Endothelial cell of umbilical vein (primary cell): ENCODE data around the gene FBXL17. TPM values are rescaled to one million over a fixed set of nuclear protein-coding genes. Genes with fewer than 3 reads are reported as not detected.

Experiments used
- BruUV-seq: library from RNA; stranded (reverse); fragments of 400-500 nt; replicated peaks from 2 replicates; lab custom pipeline; 2021; lab: Mats Ljungman, UMichigan
- CTCF ChIA-PET: fragments of 300-600, 350-600 bp; sonication (Branson Sonifier 250); formaldehyde crosslinking; loops from one replicate; lab custom pipeline; 2021; ENCODE audit warnings: antibody characterized with exemption, inconsistent platforms; lab: Charles Lee
- POLR2A ChIA-PET: fragments of 300-600, 350-600 bp; sonication (Branson Sonifier 250); formaldehyde crosslinking; loops from one replicate; lab custom pipeline; 2021; ENCODE audit warnings: antibody characterized with exemption, inconsistent platforms; lab: Charles Lee
- DNase-seq: peaks from one replicate; pipeline ENCODE4 v3.0.0-alpha.2; 2011; ENCODE audit warnings: low read depth, low spot score
- FAIRE-seq: peaks from 2 replicates; lab custom pipeline; 2011; peaks lifted over from hg19 to GRCh38; lab: Jason Lieb, UNC
- H2AFZ ChIP-seq: 2 replicates; pipeline ENCODE4 v1.6.0; 2012; ENCODE audit warnings: low read depth, low read length, control low read depth, inconsistent platforms
- H3K27ac ChIP-seq: 2 replicates; pipeline ENCODE4 v1.5.1; 2011; ENCODE audit warnings: low read depth, mild to moderate bottlenecking, control low read depth, low read length, moderate library complexity; ENCODE audit not compliant: insufficient read depth
- H3K27me3 ChIP-seq, 2 experiments: 2 replicates each; pipeline versions ENCODE4 v1.6.0 to v1.6.1; 2011; ENCODE audit warnings: low read length in 2 of 2, mixed read lengths in 1 of 2; ENCODE audit not compliant: control insufficient read depth in 2 of 2, insufficient read depth in 2 of 2
- H3K36me3 ChIP-seq, 2 experiments: 2 replicates in 1 of 2; 3 replicates in 1 of 2; pipeline ENCODE4 v1.5.1; 2011; ENCODE audit warnings: low read length in 2 of 2, mild to moderate bottlenecking in 1 of 2, moderate library complexity in 1 of 2; ENCODE audit not compliant: control insufficient read depth in 2 of 2, insufficient read depth in 2 of 2; ENCODE audit errors: extremely low read depth in 1 of 2
- H3K4me1 ChIP-seq: 3 replicates; pipeline ENCODE4 v1.5.1; 2011; ENCODE audit warnings: mild to moderate bottlenecking, low read length; ENCODE audit not compliant: control insufficient read depth, insufficient read depth; ENCODE audit errors: extremely low read depth
- H3K4me2 ChIP-seq: 2 replicates; pipeline ENCODE4 v1.6.1; 2011; ENCODE audit warnings: low read length, control low read depth, mixed read lengths; ENCODE audit not compliant: insufficient read depth
- H3K4me3 ChIP-seq, 3 experiments: fragments of 200-600 bp in 1 of 3; sonication (generic), shearing (Covaris generic) in 1 of 3; replicated peaks in 1 of 3; 2 replicates each; pipeline ENCODE4 v1.5.1; 2011 to 2016; ENCODE audit warnings: control low read depth in 3 of 3, low read length in 3 of 3, mild to moderate bottlenecking in 2 of 3, inconsistent platforms in 1 of 3, low read depth in 1 of 3, moderate library complexity in 1 of 3; ENCODE audit not compliant: insufficient read depth in 1 of 3
- H3K79me2 ChIP-seq: 2 replicates; pipeline ENCODE4 v1.6.0; 2012; ENCODE audit warnings: low read length, inconsistent platforms; ENCODE audit not compliant: control insufficient read depth, insufficient read depth
- H3K9ac ChIP-seq: replicated peaks from 2 replicates; pipeline ENCODE3; 2011; ENCODE audit warnings: low read length, control low read depth; ENCODE audit not compliant: insufficient read depth; ENCODE audit errors: extremely low read depth
- H3K9me1 ChIP-seq: replicated peaks from 3 replicates; pipeline ENCODE4 v1.6.0; 2011; ENCODE audit warnings: mild to moderate bottlenecking, low read length; ENCODE audit not compliant: control insufficient read depth, insufficient read depth; ENCODE audit errors: extremely low read depth
- H3K9me3 ChIP-seq: replicated peaks from 2 replicates; pipeline ENCODE4 v1.5.1; 2012; ENCODE audit warnings: low read length, inconsistent platforms; ENCODE audit not compliant: control insufficient read depth, insufficient read depth
- H4K20me1 ChIP-seq: replicated peaks from 2 replicates; pipeline ENCODE3; 2011; ENCODE audit warnings: mild to moderate bottlenecking, low read length; ENCODE audit not compliant: control insufficient read depth, insufficient read depth; ENCODE audit errors: extremely low read depth
- FOS ChIP-seq: IDR thresholded peaks from 2 replicates; pipeline ENCODE4 v1.6.1; 2011; ENCODE audit warnings: mild to moderate bottlenecking, low read length, moderate library complexity, borderline replicate concordance; ENCODE audit not compliant: insufficient read depth
- GATA2 ChIP-seq: IDR thresholded peaks from 2 replicates; pipeline ENCODE4 v1.7.0; 2011; ENCODE audit warnings: low read depth, mild to moderate bottlenecking, moderate library complexity, mixed read lengths, low read length; ENCODE audit not compliant: insufficient read length, insufficient read depth
- JUN ChIP-seq: IDR thresholded peaks from 2 replicates; pipeline ENCODE4 v1.6.1; 2011; ENCODE audit warnings: borderline replicate concordance, low read depth; ENCODE audit not compliant: insufficient read length, insufficient read depth
- MAX ChIP-seq: IDR thresholded peaks from 2 replicates; pipeline ENCODE4 v1.6.1; 2011; ENCODE audit not compliant: insufficient read depth, insufficient read length
- POLR2A ChIP-seq: IDR thresholded peaks from 2 replicates; pipeline ENCODE4 v1.6.1; 2012; ENCODE audit warnings: low read depth, mild to moderate bottlenecking, control low read depth, low read length
- dilution Hi-C: fragments of 300-500 bp; cut with MboI; formaldehyde crosslinking; loops from one replicate; pipeline ENCODE4 v1.15.0; 2019; ENCODE audit warnings: low sequenced_read_pairs; ENCODE audit not compliant: extremely low pct_ligation_motif_present
- intact Hi-C: fragments of 100-400 bp; cut with micrococcal nuclease; formaldehyde crosslinking; loops from one replicate; pipeline ENCODE4 v1.10.0; 2022
- polyA plus RNA-seq, 4 experiments: library from polyadenylated mRNA; depleted of rRNA in 3 of 4; stranded (reverse) in 3 of 4; unstranded in 1 of 4; fragments of >200 nt; gene quantifications; 2 replicates each; pipeline versions ENCODE4 v1.2.1 to v1.2.3, GENCODE V29; 2011 to 2012; ENCODE audit warnings: missing spikeins in 1 of 4
- total RNA-seq: library from RNA; stranded (reverse); gene quantifications from 2 replicates; pipeline ENCODE4 v1.2.3, GENCODE V29; 2021

Gene FBXL17
- total and polyA plus RNA-seq, 2 donors (not counting 3 experiments of a cell fraction or from before 2014, with no cell fraction given): 2.7 to 8.8 TPM

- Histone ChIP-seq H3K27ac (no peak overlapping the region), H3K9me1 (no peaks in the 10 kb centered on the region), H4K20me1 (no peaks in the 10 kb centered on the region), H3K9ac (no peak overlapping the region), H2AFZ (no peak overlapping the region), H3K27me3 (no peaks in the 10 kb centered on the region), H3K4me3 (no peak overlapping the region), H3K36me3 (no peaks in the 10 kb centered on the region), H3K9me3 (no peaks in the 10 kb centered on the region), H3K4me1 (peaks cover 4% of the 10 kb centered on the region), H3K4me2 (no peak overlapping the region), H3K79me2 (no peaks in the 10 kb centered on the region)
- BruUV-seq: no TSS peak
- DNase-seq (no peak), FAIRE-seq (no peak)
- ChIA-PET POLR2A (interaction anchor here (0.8 kb wide), 1 partner anchor 342 kb away, joined by 4 read pairs; no protein-coding TSS in a partner anchor), CTCF (no interaction called here)
- TF ChIP-seq GATA2: no peak
- no peak for TF ChIP-seq JUN
- no peak for TF ChIP-seq MAX
- intact Hi-C loops: no loop called here
- dilution Hi-C loops: no loop called here
These were observed 507.1 kb downstream of the FBXL17 start for GRCh38 chr5:107874795-107875194.

- POLR2A ChIA-PET: no interaction called here
- Histone ChIP-seq H3K4me2 (no peak overlapping the region), H4K20me1 (no peaks in the 10 kb centered on the region), H3K27me3 (no peaks in the 10 kb centered on the region), H3K9me3 (no peaks in the 10 kb centered on the region), H3K9me1 (no peaks in the 10 kb centered on the region), H3K9ac (no peak overlapping the region), H3K4me3 (no peak overlapping the region), H2AFZ (no peak overlapping the region), H3K27ac (no peak overlapping the region), H3K36me3 (no peaks in the 10 kb centered on the region), H3K4me1 (peaks cover 13% of the 10 kb centered on the region), H3K79me2 (no peaks in the 10 kb centered on the region)
- dilution Hi-C loops: no loop called here
- TF ChIP-seq POLR2A (no peak), GATA2 (no peak), FOS (no peak)
- CTCF ChIA-PET: no interaction called here
- BruUV-seq: no TSS peak
- intact Hi-C loops: no loop called here
- FAIRE-seq: no peak
- DNase-seq: no peak
These were observed 508.0 kb downstream of the FBXL17 start for GRCh38 chr5:107873877-107874276.
